Measurements from ENCODE around the gene TMEM80. TPM values are rescaled to one million over a fixed set of nuclear protein-coding genes. Genes with fewer than 3 reads are reported as not detected.

Gene TMEM80
- total RNA-seq, 2 experiments from 2014 or later: 10.6 to 12.5 TPM

DNA sequence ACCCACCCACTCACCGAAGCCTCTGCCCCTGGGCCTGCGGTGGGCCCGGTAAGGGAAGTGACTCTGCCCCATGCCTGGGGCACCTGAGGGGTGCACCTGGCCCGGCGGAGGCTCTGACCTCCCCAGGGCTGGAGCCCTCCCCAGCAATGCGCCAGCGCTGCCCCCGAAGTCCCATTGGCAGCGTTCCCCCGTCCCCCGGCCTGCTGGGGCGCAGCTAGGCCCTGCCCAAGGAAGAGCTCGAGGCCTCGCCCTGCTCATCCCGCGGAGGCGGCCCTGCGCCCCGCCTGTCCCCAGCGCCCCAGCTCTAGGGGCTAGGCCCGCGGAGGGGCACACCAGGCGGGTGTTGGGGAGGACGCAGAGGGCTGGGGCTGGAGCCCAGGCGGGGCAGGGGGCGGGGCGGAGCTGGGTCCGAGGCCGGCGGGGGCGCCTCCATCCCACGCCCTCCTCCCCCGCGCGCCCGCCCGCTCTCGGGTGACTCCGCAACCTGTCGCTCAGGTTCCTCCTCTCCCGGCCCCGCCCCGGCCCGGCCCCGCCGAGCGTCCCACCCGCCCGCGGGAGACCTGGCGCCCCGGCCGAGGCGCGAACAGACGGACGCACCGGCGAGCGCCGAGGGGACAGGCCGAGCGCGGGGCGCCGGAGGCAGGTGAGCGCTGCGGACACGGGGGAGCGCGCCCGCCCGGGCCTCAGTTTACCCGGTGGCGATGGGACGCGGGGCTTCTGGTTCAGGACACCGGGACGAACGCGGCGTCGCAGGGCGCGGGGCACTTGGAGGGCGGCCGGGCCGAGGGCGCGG is 10.2 kb downstream of the TMEM80 start, which contains the start of gene EPS8L2:
Gene EPS8L2 (plus strand): TSS at position 586 of the 793 bp plus-strand sequence. CDS start 3,177 bp downstream, outside the sequence.
- no peak within 1 kb of the TSS for H3K27ac Mint-ChIP-seq
- TF ChIP-seq, protein P1, sequence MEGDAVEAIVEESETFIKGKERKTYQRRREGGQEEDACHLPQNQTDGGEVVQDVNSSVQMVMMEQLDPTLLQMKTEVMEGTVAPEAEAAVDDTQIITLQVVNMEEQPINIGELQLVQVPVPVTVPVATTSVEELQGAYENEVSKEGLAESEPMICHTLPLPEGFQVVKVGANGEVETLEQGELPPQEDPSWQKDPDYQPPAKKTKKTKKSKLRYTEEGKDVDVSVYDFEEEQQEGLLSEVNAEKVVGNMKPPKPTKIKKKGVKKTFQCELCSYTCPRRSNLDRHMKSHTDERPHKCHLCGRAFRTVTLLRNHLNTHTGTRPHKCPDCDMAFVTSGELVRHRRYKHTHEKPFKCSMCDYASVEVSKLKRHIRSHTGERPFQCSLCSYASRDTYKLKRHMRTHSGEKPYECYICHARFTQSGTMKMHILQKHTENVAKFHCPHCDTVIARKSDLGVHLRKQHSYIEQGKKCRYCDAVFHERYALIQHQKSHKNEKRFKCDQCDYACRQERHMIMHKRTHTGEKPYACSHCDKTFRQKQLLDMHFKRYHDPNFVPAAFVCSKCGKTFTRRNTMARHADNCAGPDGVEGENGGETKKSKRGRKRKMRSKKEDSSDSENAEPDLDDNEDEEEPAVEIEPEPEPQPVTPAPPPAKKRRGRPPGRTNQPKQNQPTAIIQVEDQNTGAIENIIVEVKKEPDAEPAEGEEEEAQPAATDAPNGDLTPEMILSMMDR (IDR thresholded peaks at IDR 0.05): no peak
- peaks cover 6% of the 10 kb centered on the region for H3K4me1 Mint-ChIP-seq (ENCODE audit: low read depth)
- H3K4me3 Mint-ChIP-seq: no peak within 1 kb of the TSS
- intact Hi-C loops (cut with micrococcal nuclease): no loop called here
- peaks cover 16% of the 10 kb centered on the region for H3K27me3 Mint-ChIP-seq
- peak; percentile 20 for DNase-seq
- H3K36me3 Mint-ChIP-seq (ENCODE audit: low read depth): no peaks in the 10 kb centered on the region
- no peaks in the 10 kb centered on the region for H3K9me3 Mint-ChIP-seq
- peak; percentile 60 for ATAC-seq
- CTCF ChIA-PET: interaction anchor here (0.5 to 2.4 kb wide), 2 partner anchors 21 to 671 kb away, joined by 3 to 8 read pairs; no protein-coding TSS in a partner anchor
- POLR2A ChIA-PET: interaction anchor here (1.2 to 1.4 kb wide), 2 partner anchors 10 to 49 kb away, joined by 3 to 4 read pairs; partner anchors contain the start of gene TMEM80

DNA sequence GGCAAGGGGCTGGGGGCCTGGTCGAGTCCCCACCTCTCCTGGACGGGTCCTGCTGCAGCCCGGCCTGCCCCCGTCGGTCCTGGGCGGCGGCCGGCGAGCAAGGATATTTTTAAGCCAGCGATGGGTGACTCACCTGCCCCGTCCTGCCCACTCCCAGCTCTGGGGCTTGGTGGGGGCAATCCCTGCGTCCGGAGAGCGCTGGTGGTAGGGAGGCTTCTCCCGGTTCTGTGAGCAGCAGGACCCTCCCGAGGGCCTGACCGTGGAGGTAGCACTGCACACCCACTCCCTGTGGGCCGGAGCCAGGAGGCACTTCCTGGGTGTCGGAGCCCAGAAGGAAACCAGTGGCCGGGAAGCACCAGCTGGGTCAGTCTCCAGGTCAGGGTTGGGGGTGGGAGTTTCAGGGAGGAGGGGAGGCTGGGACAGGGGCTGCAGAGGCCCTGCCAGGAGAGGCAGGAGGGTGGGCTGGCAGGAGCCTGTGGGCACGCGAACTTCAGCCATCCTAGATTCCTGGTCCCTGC is 10.9 kb downstream of the TMEM80 start:
- no peak overlapping the region for H3K4me3 Mint-ChIP-seq
- ATAC-seq: no peak
- DNase-seq: no peak
- intact Hi-C loops (cut with micrococcal nuclease): no loop called here
- H3K27me3 Mint-ChIP-seq: peaks cover 16% of the 10 kb centered on the region
- H3K4me1 Mint-ChIP-seq (ENCODE audit: low read depth): peaks cover 8% of the 10 kb centered on the region
- no peaks in the 10 kb centered on the region for H3K9me3 Mint-ChIP-seq
- POLR2A ChIA-PET: interaction anchor here (1.2 to 1.4 kb wide), 2 partner anchors 11 to 48 kb away, joined by 3 to 4 read pairs; partner anchors contain the start of gene TMEM80
- TF ChIP-seq, protein P1 (IDR thresholded peaks at IDR 0.05): no peak
- no peaks in the 10 kb centered on the region for H3K36me3 Mint-ChIP-seq (ENCODE audit: low read depth)
- CTCF ChIA-PET: interaction anchor here (0.5 to 2.4 kb wide), 2 partner anchors 20 to 670 kb away, joined by 3 to 8 read pairs; no protein-coding TSS in a partner anchor
- no peak overlapping the region for H3K27ac Mint-ChIP-seq

DNA sequence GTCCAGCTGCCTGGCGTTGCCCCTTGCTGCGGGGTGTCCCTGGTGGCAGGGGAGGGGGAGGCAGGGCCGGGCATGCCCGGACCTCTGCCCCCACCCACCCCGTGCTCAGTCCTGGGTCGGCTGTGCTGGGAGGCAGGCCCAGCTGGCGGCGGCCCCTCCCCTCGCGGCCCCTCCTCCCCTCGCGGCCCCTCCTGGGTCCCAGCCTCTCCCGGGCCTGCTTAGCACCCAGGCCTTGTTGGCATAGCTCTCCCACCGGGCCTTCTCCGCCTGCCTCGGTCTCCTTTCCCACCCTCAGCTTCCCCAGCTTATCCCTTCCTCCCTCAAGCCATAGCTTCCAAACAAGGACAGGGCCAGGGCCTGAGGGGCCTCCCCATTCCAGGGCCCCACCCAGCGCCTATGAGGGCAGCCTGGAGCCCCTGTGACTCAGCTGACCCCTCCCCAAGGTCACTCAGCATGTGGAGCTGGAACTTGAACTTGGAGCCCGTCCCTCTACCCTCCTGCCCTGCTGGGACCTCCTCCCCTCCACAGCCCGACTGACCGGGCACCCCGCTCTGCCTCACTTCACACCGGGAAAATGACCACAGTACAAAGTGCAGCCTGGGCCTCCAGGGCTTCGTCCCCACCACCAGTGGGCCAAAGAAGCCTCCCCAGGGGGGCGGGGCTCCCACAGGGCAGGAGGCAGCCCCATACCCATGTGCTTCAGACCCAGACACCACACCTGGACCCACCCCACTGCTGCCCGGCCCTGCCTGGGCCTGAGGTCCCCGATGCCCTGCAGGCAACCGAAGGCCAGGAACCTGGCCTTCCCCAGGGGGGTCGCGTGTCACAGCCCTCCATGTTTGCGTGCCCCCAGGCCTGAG is 11.6 kb downstream of the TMEM80 start:
- H3K4me1 Mint-ChIP-seq (ENCODE audit: low read depth): peaks cover 8% of the 10 kb centered on the region
- TF ChIP-seq, protein P1 (IDR thresholded peaks at IDR 0.05): no peak
- H3K9me3 Mint-ChIP-seq: no peaks in the 10 kb centered on the region
- ChIA-PET POLR2A (interaction anchor here (1.2 to 1.4 kb wide), 2 partner anchors 11 to 47 kb away, joined by 3 to 4 read pairs; partner anchors contain the start of gene TMEM80), CTCF (no interaction called here)
- intact Hi-C loops (cut with micrococcal nuclease): no loop called here
- H3K27ac Mint-ChIP-seq: no peak overlapping the region
- ATAC-seq: no peak
- H3K36me3 Mint-ChIP-seq (ENCODE audit: low read depth): no peaks in the 10 kb centered on the region
- DNase-seq: no peak
- H3K27me3 Mint-ChIP-seq: peaks cover 16% of the 10 kb centered on the region
- H3K4me3 Mint-ChIP-seq: no peak overlapping the region

DNA sequence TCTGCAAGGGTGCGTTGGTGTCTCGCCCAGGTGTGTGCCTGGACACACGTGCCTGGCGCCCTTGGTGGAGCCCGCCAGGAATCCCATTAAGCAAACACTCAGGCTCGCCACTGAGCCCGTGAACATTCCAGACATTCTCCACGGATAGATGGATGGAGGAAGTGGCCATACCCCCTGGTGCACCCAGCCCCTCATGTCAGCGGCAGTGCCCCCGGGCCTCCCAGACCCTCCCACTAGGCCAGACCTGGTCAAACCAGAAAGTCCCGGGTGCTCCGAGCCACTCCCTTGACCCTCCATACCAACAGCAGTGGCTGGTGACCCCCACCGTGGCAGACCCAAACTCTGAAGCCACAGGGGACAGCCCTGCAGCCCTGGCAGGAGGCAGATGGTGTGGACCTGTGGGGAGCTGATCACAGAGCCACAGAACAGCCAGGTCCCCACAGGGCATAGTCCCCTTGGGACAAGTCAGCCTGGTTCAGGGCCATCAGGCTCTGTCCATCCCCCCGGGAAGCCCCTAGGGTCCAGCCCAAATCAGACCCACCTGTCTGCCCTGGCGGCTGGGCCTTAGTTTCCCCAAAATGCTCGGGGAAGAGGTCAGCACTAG is 12.3 kb downstream of the TMEM80 start:
- DNase-seq (no peak), ATAC-seq (no peak)
- H3K9me3 Mint-ChIP-seq: no peaks in the 10 kb centered on the region
- H3K4me1 Mint-ChIP-seq (ENCODE audit: low read depth): peaks cover 8% of the 10 kb centered on the region
- H3K27ac Mint-ChIP-seq: no peak overlapping the region
- ChIA-PET CTCF (no interaction called here), POLR2A (no interaction called here)
- intact Hi-C loops (cut with micrococcal nuclease): no loop called here
- H3K27me3 Mint-ChIP-seq: peaks cover 16% of the 10 kb centered on the region
- no peaks in the 10 kb centered on the region for H3K36me3 Mint-ChIP-seq (ENCODE audit: low read depth)
- TF ChIP-seq, protein P1 (IDR thresholded peaks at IDR 0.05): no peak
- H3K4me3 Mint-ChIP-seq: no peak overlapping the region

Measured in activated CD8-positive, alpha-beta T cell treated with anti-CD3 and anti-CD28 coated beads for 36 hours (primary cell).